Spleen (tissue), 3 donors: Measurements from ENCODE around the gene CLEC3A.

Experiments
- POLR2A ChIP-seq, 3 donors: fragments of 450-650 bp; IDR thresholded peaks; one replicate each; pipeline ENCODE4 v1.5.1; 2017; ENCODE audit warnings: antibody characterized with exemption in 3 of 3, mild to moderate bottlenecking in 1 of 3
- POLR2AphosphoS5 ChIP-seq, 3 donors: sonication (generic); formaldehyde crosslinking; IDR thresholded peaks; one replicate each; pipeline ENCODE4 v1.5.1; 2017; ENCODE audit warnings: antibody characterized with exemption in 3 of 3

- TF ChIP-seq POLR2AphosphoS5 (IDR thresholded peaks at IDR 0.05) (no peak), POLR2A (IDR thresholded peaks at IDR 0.05) (no peak)
Measured at GRCh38 chr16:77989846-77990245, 32.5 kb upstream of the CLEC3A start.
